ENCODE data around the gene GALK2. TPM values are rescaled to one million over a fixed set of nuclear protein-coding genes. Genes with fewer than 3 reads are reported as not detected.

GALK2 gene
- total RNA-seq, 1 experiment from 2014 or later: 13.7 TPM

- DNase-seq: peak; percentile 25
- H4K8ac ChIP-seq (replicated peaks; ENCODE audit: insufficient read length, low read depth, low read length): no peak overlapping the region
- no peak overlapping the region for H3K4me3 Mint-ChIP-seq
- no peaks in the 10 kb centered on the region for H3K79me1 ChIP-seq (ENCODE audit: insufficient read depth, low read depth, low read length, poor library complexity, severe bottlenecking)
- no peak overlapping the region for H4K91ac ChIP-seq (ENCODE audit: insufficient read length, low read depth, low read length)
- no peak overlapping the region for H2AK5ac ChIP-seq (ENCODE audit: insufficient read length, low read length)
- no peak overlapping the region for H3T11ph ChIP-seq (ENCODE audit: low read length)
- H3K79me2 ChIP-seq (ENCODE audit: insufficient read depth, low read length): no peaks in the 10 kb centered on the region
- H3K18ac ChIP-seq (ENCODE audit: insufficient read length, low read depth, low read length): no peak overlapping the region
- no peak overlapping the region for H3K23ac ChIP-seq (ENCODE audit: insufficient read length, low read depth, low read length)
- no peaks in the 10 kb centered on the region for H3K36me3 Mint-ChIP-seq (ENCODE audit: insufficient read depth in 1 of 3, low read depth in 3 of 3)
- H3K27me3 Mint-ChIP-seq (ENCODE audit: low read depth): no peaks in the 10 kb centered on the region
- peaks cover 4% of the 10 kb centered on the region; the same call in 1 of the 2 replicates for H3K4me1 ChIP-seq (ENCODE audit: insufficient read depth, low read length)
- no peak overlapping the region for H3K56ac ChIP-seq (ENCODE audit: insufficient read length, low read depth, low read length)
- TF ChIP-seq, protein P1, sequence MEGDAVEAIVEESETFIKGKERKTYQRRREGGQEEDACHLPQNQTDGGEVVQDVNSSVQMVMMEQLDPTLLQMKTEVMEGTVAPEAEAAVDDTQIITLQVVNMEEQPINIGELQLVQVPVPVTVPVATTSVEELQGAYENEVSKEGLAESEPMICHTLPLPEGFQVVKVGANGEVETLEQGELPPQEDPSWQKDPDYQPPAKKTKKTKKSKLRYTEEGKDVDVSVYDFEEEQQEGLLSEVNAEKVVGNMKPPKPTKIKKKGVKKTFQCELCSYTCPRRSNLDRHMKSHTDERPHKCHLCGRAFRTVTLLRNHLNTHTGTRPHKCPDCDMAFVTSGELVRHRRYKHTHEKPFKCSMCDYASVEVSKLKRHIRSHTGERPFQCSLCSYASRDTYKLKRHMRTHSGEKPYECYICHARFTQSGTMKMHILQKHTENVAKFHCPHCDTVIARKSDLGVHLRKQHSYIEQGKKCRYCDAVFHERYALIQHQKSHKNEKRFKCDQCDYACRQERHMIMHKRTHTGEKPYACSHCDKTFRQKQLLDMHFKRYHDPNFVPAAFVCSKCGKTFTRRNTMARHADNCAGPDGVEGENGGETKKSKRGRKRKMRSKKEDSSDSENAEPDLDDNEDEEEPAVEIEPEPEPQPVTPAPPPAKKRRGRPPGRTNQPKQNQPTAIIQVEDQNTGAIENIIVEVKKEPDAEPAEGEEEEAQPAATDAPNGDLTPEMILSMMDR (conservative IDR thresholded peaks at IDR 0.05): no peak
- H3K9me3 ChIP-seq (ENCODE audit: control insufficient read depth, low read depth, low read length): no peaks in the 10 kb centered on the region
- no peaks in the 10 kb centered on the region for H3K23me2 ChIP-seq (ENCODE audit: insufficient read length, low read depth, low read length, poor library complexity, severe bottlenecking)
- no peak overlapping the region for H2AFZ ChIP-seq (ENCODE audit: low read length)
- H3K4ac ChIP-seq (ENCODE audit: low read depth, low read length): no peak overlapping the region
- H3K9me3 Mint-ChIP-seq: no peaks in the 10 kb centered on the region
- no peak overlapping the region for H3K9ac ChIP-seq (ENCODE audit: extremely low read depth, insufficient read length, low read length)
- no peaks in the 10 kb centered on the region for H3K27me3 ChIP-seq (ENCODE audit: insufficient read depth, low read length)
- no peak overlapping the region; the same call in 1 of the 2 replicates for H3K14ac ChIP-seq (ENCODE audit: insufficient read depth, low read length)
- no peak overlapping the region for H2BK20ac ChIP-seq (ENCODE audit: low read depth, low read length, poor library complexity, severe bottlenecking)
- no peak overlapping the region for H2BK15ac ChIP-seq (ENCODE audit: low read depth, low read length)
- peaks cover 27 to 30% of the 10 kb centered on the region in 2 experiments for H3K4me1 Mint-ChIP-seq
- no peak overlapping the region for H2BK5ac ChIP-seq (ENCODE audit: insufficient read length, low read length)
- H4K20me1 ChIP-seq (ENCODE audit: control insufficient read depth, insufficient read depth, insufficient read length): no peaks in the 10 kb centered on the region
- H2BK120ac ChIP-seq (ENCODE audit: low read depth, low read length, poor library complexity, severe bottlenecking): no peak overlapping the region
- H3K27ac ChIP-seq (ENCODE audit: insufficient read length, low read depth, low read length): no peak overlapping the region
- 0 out of 7 replicates have a peak overlapping the region, but pooled peaks of 1 of the 3 experiments have one; percentile 32 for H3K27ac Mint-ChIP-seq
- H4K5ac ChIP-seq (ENCODE audit: insufficient read length, low read depth, low read length): no peak overlapping the region
- no peak overlapping the region for H3K4me2 ChIP-seq (ENCODE audit: insufficient read depth, insufficient read length, low read length)
- no CpG with 5 or more reads among the region's 4 CpGs for WGBS (ENCODE audit: extremely low coverage, insufficient read length, low lambda C conversion rate)
- H2BK12ac ChIP-seq (ENCODE audit: insufficient read length, low read depth, low read length): peak overlapping the region; percentile 88
Measured at GRCh38 chr15:49379996-49380395, 209.9 kb downstream of the GALK2 start.
